ENCODE data around the gene PPP1R2.

PPP1R2 gene

GRCh38 chr3:195565716-195566115 lies 22.6 kb upstream of the PPP1R2 start:
- FAIRE-seq, result no peak

DNA sequence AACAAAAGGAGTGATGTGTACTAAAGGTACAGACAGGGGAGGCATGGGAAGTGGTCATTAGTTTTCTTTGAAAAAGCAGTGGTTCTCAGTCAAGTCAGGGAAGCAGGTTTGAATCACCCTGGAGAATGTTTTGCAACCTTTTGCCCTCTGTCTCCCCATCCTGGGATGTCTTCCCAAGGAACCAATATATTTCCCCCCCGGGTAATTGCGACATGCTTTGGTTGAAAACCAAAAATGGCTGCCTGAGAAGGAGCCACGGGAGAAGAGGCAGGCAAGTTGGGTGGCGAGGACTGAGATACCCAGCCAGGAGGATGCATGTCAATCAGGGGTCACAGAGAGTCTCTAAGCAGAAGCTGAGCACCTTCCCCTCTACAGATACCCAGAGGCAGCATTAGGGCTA lies 20.2 kb upstream of the PPP1R2 start:
- FAIRE-seq, result no peak

GRCh38 chr3:195559723-195560409 lies 16.7 kb upstream of the PPP1R2 start:
- FAIRE-seq, result no peak

DNA sequence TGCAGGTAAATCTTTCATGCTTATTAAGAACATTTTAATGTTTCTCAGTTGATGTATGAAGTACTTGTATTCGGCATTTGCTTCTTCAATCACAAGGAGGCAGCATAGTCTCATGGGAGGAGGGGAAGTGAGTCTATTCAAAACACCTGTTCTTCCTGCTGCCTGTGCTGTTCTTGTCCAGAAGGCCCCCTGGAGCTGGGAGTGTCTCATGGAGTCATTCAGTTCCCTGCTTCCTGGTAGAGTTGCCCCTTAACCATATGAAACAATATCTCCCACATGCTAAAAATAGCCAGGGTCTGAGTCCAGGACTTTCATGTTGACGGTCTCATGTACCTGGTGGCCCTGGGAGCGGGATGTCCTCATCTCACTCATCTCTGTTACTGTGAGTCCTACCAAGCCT lies 15.5 kb upstream of the PPP1R2 start:
- no peak for FAIRE-seq

- FAIRE-seq, result no peak
Measured at GRCh38 chr3:195557322-195557721, 14.2 kb upstream of the PPP1R2 start.

DNA sequence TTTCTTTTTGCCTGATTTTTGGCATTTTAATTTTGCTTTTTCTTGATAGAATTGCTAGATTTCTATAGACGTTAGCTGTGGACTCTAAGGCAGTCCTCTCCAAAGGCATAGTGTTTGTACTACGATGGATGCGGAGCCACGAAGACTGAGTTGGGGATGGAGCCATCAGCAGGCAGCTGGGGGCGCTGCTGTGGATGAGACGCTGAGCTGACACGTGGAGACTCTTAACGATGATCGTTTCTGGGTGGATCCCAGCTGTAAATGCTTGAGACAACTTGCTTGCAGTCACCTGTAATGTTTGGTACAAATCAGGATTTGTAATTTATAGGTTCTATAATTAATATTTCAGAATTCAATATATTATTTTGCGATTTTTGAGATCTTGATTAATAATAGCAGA lies 13.3 kb upstream of the PPP1R2 start:
- FAIRE-seq, result no peak

DNA sequence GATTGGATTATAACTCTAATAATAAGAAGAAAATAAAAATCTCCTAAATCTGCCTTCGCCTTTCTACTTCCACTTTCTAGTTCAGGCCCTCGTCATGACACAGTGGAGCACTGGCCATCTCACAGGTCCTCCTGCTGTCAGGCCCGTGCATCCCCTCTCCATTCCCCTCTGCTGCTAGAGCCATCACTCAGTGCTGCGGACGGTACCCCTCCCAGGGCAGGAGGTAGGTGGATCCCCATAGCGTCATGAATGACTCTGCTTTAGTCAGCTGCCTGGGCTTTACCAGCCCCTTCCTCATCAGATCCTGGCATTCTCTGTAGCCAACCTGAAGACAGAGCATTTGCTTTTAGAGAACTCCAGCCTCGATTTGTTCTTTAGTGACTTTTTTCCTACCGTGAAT lies 12.0 kb upstream of the PPP1R2 start:
- no peak for FAIRE-seq

DNA sequence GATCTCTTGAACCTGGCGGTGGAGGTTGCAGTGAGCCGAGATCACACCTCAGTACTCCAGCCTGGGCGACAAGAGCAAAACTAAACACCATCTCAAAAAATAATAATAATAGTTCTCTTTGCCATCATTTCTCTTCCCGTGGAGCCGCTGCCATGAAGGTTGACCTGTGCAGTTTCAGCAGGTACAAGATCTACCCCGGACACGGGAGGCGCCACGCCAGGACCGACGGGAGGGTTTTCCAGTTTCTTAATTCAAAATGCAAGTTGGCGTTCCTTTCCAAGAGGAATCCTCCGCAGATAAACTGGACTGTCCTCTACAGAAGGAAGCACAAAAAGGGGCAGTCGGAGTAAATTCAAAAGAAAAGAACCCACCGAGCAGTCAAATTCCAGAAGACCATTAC lies 11.3 kb upstream of the PPP1R2 start:
- FAIRE-seq, result no peak

GRCh38 chr3:195553268-195553667 lies 10.1 kb upstream of the PPP1R2 start:
- no peak for FAIRE-seq

DNA sequence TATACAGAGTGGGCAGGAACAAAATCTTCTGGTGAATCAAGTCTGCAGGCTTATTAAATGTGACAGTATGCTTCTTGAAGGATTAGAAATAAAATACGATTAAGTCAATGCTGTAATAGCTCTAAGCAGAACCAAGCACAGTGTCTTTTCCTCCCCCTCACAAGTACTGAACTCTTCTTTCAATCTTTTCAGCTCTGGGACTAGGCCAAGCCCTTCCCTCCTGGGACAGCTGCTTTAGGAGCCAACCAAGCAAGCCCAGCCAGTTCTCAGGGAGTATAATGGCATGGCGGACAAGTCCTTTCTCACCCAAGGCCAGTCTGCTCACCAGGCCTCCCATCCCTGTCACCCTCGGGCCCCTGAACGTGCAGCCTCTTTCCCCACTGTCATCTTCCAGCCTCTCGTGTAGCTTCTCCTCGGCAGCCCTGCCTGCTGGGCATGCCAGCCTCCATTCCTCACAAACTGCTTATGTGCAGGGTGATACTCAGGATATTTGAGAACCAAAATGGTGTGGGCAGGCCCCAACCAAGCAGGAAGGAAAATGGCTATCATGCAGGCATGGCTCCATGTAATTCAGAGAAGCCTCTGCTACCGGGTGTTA lies 8.4 kb upstream of the PPP1R2 start:
- FAIRE-seq, result no peak

DNA sequence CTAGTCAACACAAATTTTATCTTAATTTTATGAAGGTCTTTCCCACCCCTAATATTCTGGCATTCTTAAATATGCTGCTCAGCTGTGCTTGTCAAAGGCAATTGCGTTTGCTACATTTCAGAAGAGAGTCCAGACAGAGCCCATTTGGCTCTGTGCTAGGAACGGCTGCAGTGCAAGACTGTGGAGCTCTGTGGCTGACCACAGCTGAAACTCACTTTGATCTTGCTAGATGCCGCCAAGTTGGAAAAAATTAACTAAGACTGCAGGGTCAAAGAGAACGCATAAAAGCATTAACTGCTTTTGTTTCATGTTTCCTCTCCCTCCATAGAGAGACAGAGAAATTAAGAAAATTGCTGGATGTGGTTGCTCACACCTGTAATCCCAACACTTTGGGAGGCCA lies 7.6 kb upstream of the PPP1R2 start:
- FAIRE-seq, result no peak

DNA sequence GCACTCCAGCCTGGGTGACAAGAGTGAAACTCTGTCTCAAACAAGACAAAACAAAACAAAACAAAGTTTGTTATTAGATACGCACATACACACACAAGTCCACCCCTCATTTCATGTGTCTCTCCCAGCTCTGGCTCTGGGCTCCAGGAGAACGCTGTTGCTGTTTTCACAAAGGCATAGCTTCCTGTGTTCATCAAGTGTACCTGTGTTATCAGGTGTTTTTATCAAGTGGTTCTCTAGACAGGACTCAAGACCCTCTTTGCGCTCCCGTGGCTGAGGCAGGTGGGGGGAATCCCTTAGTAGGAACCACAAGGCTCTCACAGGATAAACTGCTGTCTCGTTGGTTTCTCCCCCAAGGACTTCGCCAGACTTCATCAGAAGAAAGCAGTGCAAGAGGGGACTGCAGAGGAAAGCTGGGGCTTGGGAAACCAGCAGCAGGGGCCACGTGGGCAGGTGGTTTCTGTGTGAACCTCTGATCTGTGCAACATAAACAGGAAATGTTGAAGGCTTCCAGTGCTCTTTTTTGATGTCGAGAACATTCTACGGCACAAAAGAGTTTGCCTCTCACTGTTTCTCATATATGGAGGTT lies 6.9 kb upstream of the PPP1R2 start:
- no peak for FAIRE-seq

DNA sequence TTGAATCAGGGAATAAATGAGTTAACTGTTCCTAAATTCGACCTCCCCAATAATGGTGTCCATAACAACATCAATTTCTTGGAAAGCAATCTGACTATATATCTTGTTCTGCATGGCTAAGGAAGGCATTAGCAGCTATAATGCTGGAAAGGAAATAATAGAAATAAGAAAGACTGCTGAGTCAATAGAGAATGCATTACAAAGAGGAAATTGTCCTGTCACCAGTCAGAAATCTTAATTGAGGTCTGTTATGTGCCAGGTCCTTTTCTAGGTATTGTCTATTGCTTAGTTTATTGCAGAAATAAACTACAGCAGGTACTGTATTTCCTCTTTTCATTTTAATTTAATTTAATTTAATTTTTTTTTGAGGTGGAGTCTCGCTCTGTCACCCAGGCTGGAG lies 5.9 kb upstream of the PPP1R2 start:
- no peak for FAIRE-seq

DNA sequence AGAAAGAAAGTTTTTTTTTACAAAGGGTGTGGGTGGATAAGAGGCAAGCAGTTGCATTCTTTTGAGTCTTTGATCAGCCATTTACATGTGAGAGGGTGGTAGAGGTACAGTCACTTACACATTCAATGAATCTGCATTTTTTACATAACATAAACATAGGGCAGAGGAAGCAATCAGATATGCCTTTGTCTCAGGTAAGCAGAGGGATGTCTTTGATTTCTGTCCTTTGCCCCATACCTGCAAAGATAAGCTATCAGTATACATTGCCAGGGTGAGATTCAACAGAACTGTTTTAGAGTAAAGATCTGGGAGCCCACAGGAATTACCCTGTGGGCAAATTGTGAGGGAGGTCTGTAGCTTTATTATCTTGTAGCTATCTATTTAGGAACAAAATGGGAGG lies 5.4 kb upstream of the PPP1R2 start:
- FAIRE-seq, result no peak

DNA sequence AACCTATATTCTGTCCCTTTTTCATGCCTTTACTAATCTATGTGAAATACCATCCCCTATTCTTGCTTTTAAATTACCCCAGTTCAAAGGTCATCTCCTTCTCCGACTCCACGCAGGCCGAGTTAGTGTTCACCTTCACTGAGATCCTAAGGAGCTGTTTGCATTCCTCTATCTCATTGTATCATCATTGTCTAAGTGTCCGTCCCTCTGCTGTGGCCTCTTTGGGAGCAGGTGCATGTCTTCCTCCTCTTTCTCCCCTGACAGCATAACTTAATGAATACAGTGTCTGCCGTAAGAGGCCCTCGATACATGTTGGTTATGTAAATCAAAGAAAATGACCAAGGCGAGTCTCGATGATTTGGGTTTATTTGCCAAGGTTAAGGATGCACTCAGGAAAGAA lies 4.9 kb upstream of the PPP1R2 start:
- no peak for FAIRE-seq

GRCh38 chr3:195546130-195546560 lies 3.0 kb upstream of the PPP1R2 start:
- no peak for FAIRE-seq

DNA sequence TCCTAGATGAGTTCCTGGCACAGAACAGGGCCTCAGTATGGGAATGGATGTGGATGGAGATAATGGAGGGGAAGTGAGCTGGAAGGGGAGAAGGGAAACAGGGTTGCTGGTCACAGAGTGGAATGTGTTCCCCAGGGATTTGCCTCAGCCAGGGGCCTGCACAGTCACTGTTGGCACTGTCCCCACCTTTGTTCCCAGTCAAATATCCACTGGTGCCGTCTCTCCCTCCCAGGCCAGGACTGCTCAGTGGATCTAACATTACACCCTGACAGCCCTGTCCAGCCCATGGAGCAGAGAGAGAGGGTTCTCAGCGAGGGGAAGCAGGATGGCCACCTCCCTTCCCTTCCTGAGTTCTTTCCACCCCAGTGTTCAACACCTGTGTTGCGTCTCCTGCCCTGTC lies 1.5 kb upstream of the PPP1R2 start:
- no peak for FAIRE-seq

DNA sequence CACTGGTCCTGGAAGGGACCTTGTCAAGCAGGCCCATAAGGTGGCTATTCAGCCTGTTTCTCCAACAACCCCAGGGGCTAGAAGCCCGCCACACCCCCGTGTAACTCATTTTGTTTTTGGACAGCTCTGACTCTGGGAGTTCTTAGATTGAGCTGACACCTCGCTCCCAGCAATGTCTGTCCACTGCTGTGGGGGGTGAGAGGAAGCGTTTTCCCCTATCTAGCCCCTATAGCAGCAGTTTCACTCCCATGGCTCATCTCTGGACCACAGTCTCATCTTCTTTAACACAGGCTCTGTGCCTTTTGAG lies 1.1 kb upstream of the PPP1R2 start:
- no peak for FAIRE-seq

DNA sequence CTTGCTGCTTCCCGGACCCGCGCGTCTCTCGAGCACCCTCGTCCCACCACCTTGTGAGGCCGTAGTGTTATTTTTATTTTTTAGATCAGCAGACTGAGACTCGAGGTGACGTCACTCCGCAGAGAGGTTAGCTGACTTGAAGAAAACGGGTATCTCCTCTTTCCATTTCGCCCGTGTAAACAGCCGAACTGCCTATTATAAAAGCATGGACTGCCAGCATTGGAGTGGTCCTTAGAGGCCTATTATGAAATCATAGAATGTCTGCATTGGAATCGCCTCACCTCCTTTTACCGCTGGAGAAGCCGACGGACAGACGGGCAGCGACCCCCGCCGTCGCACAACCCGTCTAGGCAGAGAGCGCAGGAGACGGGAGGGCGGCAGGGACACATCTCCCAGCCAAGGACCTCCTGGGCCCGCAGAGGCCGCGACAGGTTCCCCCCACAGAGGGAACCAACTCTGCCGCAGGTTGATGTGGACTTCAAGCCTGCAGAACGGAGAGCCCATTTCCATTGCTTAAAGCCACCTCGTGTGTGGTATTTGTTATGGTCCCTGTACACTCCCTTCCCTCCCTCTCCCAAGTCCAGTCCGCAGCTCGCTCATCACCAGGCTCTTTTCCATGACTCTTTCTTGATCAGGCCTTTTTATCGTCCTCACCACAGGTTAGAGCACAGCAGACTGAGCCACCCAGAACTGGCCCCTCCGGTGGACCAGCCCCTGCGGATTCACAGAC lies 540 bp upstream of the PPP1R2 start:
- no peak for FAIRE-seq

DNA sequence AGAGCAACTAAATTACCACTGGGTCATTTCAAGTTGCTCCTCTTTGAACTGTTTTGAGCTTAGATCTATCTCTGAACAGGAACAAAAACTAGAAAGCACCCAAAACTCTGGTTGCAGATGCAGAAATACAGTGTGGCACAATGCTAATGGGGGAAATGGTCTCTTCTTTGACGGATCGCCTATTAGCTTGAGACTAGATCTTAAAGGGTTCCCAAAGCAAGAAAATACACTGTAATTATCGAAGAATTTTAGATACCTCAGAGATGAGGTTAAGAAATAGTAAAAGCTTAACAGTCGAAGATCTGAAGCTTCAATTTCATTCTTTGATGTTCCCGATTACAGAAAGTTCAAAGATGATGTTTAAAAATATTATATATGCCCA lies 818 bp downstream of the PPP1R2 start:
- no peak for FAIRE-seq

GRCh38 chr3:195540511-195540910 lies 2.6 kb downstream of the PPP1R2 start:
- no peak for FAIRE-seq

DNA sequence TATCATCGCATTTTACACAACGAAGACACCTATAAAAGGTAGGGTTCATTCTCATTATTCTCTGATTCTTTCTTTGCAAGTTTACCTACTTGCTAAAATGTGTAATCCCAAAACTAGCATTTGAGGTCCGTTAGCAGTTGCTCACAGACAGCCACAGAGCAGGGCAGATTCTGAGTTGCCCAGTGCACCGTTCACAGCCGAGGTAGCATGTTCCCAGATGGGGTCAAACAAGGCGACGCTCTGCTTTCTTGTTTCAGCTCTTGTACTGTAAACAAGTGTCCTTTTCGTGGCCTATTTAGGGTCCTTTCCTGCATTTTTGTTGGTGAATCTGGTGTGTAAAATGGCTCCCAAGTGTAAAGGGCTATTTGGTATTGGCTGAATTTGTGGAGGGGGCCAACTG lies 3.1 kb downstream of the PPP1R2 start:
- no peak for FAIRE-seq

DNA sequence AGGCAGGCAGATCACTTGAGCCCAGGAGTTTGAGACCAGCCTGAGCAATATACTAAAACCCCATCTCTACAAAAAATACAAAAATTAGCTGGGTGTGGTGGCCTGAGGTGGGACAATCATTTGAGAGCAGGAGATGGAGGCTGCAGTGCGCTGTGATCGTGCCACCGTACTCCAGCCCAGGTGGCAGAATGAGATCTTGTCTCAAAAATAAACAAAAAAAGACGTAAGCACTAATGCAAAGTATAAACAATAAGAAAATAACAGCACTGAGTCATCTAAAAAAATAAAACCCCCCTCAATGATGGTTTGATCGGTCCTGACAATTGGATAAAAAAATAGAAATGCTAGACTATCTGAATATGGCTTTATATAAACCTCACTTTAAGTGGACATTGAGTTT lies 3.6 kb downstream of the PPP1R2 start:
- FAIRE-seq, result no peak

GRCh38 chr3:195537995-195538394 lies 5.1 kb downstream of the PPP1R2 start:
- no peak for FAIRE-seq

All from colon (tissue), 2 donors.